Measurements from ENCODE around the gene NUDT16L1. TPM values are rescaled to one million over a fixed set of nuclear protein-coding genes. Genes with fewer than 3 reads are reported as not detected.
A peak's percentile ranks its signal among the peaks of the same experiment; 100 is the strongest.

Gene NUDT16L1
- total and polyA plus RNA-seq, 2 of the 4 experiments (the other 2 are of a cell fraction), result 22.9 to 44.3 TPM

GRCh38 chr16:4659363-4660353 lies 33.7 kb upstream of the NUDT16L1 start:
- CTCF ChIA-PET, result no interaction called here
- BruUV-seq (replicated peaks), result no TSS peak
- no peak overlapping the region for H2BK120ac ChIP-seq (ENCODE audit: low read depth, low read length)
- no peak overlapping the region for H2AFZ ChIP-seq (replicated peaks; ENCODE audit: low read length, poor library complexity)
- H3K23ac ChIP-seq (ENCODE audit: low read depth, low read length), result no peak overlapping the region
- in situ Hi-C loops (cut with MboI; ENCODE audit: low sequenced_read_pairs) (no loop called here), dilution Hi-C loops (cut with HindIII; ENCODE audit: low sequenced_read_pairs, unreplicated experiment) (no loop called here), intact Hi-C loops (cut with micrococcal nuclease) (no loop called here)
- POLR2A ChIA-PET (ENCODE audit: unreplicated experiment), result no interaction called here
- no peak overlapping the region for H4K8ac ChIP-seq (ENCODE audit: low read depth in 2 of 2, low read length in 2 of 2)
- H2BK15ac ChIP-seq (ENCODE audit: low read depth, low read length), result no peak overlapping the region
- 93% methylated on average over 7 of the region's 29 CpGs; no CpG with 5 or more reads in 1 of the 2 experiments for WGBS, 2 experiments (ENCODE audit: extremely low coverage in 2 of 2, insufficient read length in 1 of 2)
- no peak overlapping the region for H3K18ac ChIP-seq (ENCODE audit: low read depth, low read length)
- no peak overlapping the region for H4K91ac ChIP-seq (ENCODE audit: insufficient read depth, low read depth, low read length)
- peaks cover 2% of the 10 kb centered on the region; the same call in 1 of the 2 replicates for H3K9me1 ChIP-seq (ENCODE audit: insufficient read depth, low read length)
- no peak overlapping the region for H2AK5ac ChIP-seq (ENCODE audit: low read depth, low read length)
- no peak overlapping the region for H3K4ac ChIP-seq (ENCODE audit: low read depth, low read length)
- H3K56ac ChIP-seq (ENCODE audit: extremely low read depth, insufficient read depth, low read length), result no peak overlapping the region
- no peak for TF ChIP-seq CHD1 (IDR thresholded peaks at IDR 0.05; ENCODE audit: low read depth, low read length)
- TF ChIP-seq FOS (IDR thresholded peaks at IDR 0.05; ENCODE audit: low read depth, low read length), result no peak
- no peak for TF ChIP-seq ELK1 (IDR thresholded peaks at IDR 0.05; ENCODE audit: borderline replicate concordance, low read depth, low read length)
- no peak for TF ChIP-seq RCOR1 (IDR thresholded peaks at IDR 0.05; ENCODE audit: insufficient replicate concordance, low read length)
- TF ChIP-seq MXI1 (IDR thresholded peaks at IDR 0.05; ENCODE audit: borderline replicate concordance, low read depth, low read length), result no peak
- TF ChIP-seq RAD21 (IDR thresholded peaks at IDR 0.05; ENCODE audit: low read length), result no peak
- TF ChIP-seq RFX5 (IDR thresholded peaks at IDR 0.05; ENCODE audit: low read depth, low read length), result no peak
- no peak for TF ChIP-seq NFE2L2 (IDR thresholded peaks at IDR 0.05; ENCODE audit: low read depth, low read length)
- no peak for TF ChIP-seq USF2 (IDR thresholded peaks at IDR 0.05; ENCODE audit: low read depth, low read length)
- no peak for TF ChIP-seq MAZ (IDR thresholded peaks at IDR 0.05; ENCODE audit: borderline replicate concordance, low read depth, low read length)
- TF ChIP-seq BHLHE40 (IDR thresholded peaks at IDR 0.05; ENCODE audit: low read depth, low read length), result no peak
- no peak for TF ChIP-seq CEBPB (IDR thresholded peaks at IDR 0.05; ENCODE audit: low read depth, low read length)
- H4K20me1 ChIP-seq (ENCODE audit: insufficient read depth, low read length), result peaks cover 44% of the 10 kb centered on the region
- no peaks in the 10 kb centered on the region for H3K27me3 ChIP-seq (ENCODE audit: control insufficient read depth, insufficient read depth, low read length)
- H4K5ac ChIP-seq (ENCODE audit: low read depth, low read length), result no peak overlapping the region
- H3K9me3 ChIP-seq (ENCODE audit: control insufficient read depth, insufficient read depth, low read length), result no peaks in the 10 kb centered on the region
- H3K4me1 ChIP-seq (ENCODE audit: control insufficient read depth, insufficient read depth, low read length), result no peaks in the 10 kb centered on the region
- no peak overlapping the region for H3K27ac ChIP-seq (ENCODE audit: insufficient read depth, low read length)
- no peak overlapping the region for H2BK5ac ChIP-seq (ENCODE audit: low read depth, low read length, poor library complexity, severe bottlenecking)
- H2AK9ac ChIP-seq (replicated peaks; ENCODE audit: low read depth, low read length, poor library complexity), result peak overlapping the region; percentile 19
- ATAC-seq (ENCODE audit: low read depth), result no peak
- H3K4me2 ChIP-seq (ENCODE audit: low read depth, low read length), result no peak overlapping the region
- DNase-seq, result no peak
- H3K4me3 ChIP-seq (ENCODE audit: insufficient read depth, low read depth, low read length), result no peak overlapping the region
- no peak overlapping the region for H3K9ac ChIP-seq (ENCODE audit: low read depth, low read length)
- peaks cover 11 to 45% of the 10 kb centered on the region in 2 experiments for H3K79me1 ChIP-seq (ENCODE audit: low read depth in 1 of 2, low read length in 2 of 2)
- H3K14ac ChIP-seq (replicated peaks; ENCODE audit: low read depth, low read length), result no peak overlapping the region
- H2BK20ac ChIP-seq (ENCODE audit: low read depth, low read length), result no peak overlapping the region
- peaks cover 56% of the 10 kb centered on the region for H3K36me3 ChIP-seq (ENCODE audit: control insufficient read depth, insufficient read depth, low read length)
